ENCODE measurements around the gene ZBTB22.
A peak's percentile ranks its signal among the peaks of the same experiment; 100 is the strongest.
"Not testable (repeated sequence)": the region's sequence is repeated elsewhere in the genome, so short reads cannot be mapped to it uniquely, and the experiment has no call there.

The ZBTB22 gene

GRCh38 chr6:33278810-33279209 lies 38.7 kb downstream of the ZBTB22 start:
- no peak for DNase-seq

GRCh38 chr6:33278392-33278741 lies 39.2 kb downstream of the ZBTB22 start:
- DNase-seq = no peak

GRCh38 chr6:33277663-33278391 lies 39.7 kb downstream of the ZBTB22 start:
- DNase-seq = peak; percentile 27

GRCh38 chr6:33276864-33277662 lies 40.5 kb downstream of the ZBTB22 start, which contains the start of gene B3GALT4:
B3GALT4 (plus strand) TSS chr6:33277123; CDS start chr6:33277420, 297 bp downstream.
- DNase-seq = peak; percentile 80

GRCh38 chr6:33276581-33276863 lies 41.0 kb downstream of the ZBTB22 start:
- no peak for DNase-seq

GRCh38 chr6:33275795-33276580 lies 41.6 kb downstream of the ZBTB22 start:
- DNase-seq = not testable (repeated sequence)

- no peak for DNase-seq
Observed at GRCh38 chr6:33273924-33274902, 43.3 kb downstream of the ZBTB22 start.

- DNase-seq = no peak
Observed at GRCh38 chr6:33273129-33273923, 44.2 kb downstream of the ZBTB22 start.

GRCh38 chr6:33272275-33273128 lies 45.0 kb downstream of the ZBTB22 start:
- no peak for DNase-seq

GRCh38 chr6:33271468-33272274 lies 45.9 kb downstream of the ZBTB22 start, which contains the start of the genes RPS18 and VPS52:
RPS18 (plus strand) TSS chr6:33272075; CDS start chr6:33272120, 45 bp downstream.
VPS52 (minus strand) TSS chr6:33271876; CDS start chr6:33271675, 201 bp downstream.
- DNase-seq = peak; percentile 99

- no peak for DNase-seq
Observed at GRCh38 chr6:33271117-33271467, 46.5 kb downstream of the ZBTB22 start.
